ENCODE data around the gene RANBP10.

- no peak for TF ChIP-seq CTCF (IDR thresholded peaks at IDR 0.05; ENCODE audit: borderline replicate concordance, extremely low read depth, low read length, poor library complexity, severe bottlenecking)
- TF ChIP-seq EZH2 (IDR thresholded peaks at IDR 0.05; ENCODE audit: borderline replicate concordance, low read depth, low read length, severe bottlenecking) = no peak
Measured at GRCh38 chr16:67804853-67805542, 1.4 kb downstream of the RANBP10 start.
